ENCODE results near the gene RANBP3.
A peak's percentile ranks its signal among the peaks of the same experiment; 100 is the strongest.

RANBP3 gene

DNA sequence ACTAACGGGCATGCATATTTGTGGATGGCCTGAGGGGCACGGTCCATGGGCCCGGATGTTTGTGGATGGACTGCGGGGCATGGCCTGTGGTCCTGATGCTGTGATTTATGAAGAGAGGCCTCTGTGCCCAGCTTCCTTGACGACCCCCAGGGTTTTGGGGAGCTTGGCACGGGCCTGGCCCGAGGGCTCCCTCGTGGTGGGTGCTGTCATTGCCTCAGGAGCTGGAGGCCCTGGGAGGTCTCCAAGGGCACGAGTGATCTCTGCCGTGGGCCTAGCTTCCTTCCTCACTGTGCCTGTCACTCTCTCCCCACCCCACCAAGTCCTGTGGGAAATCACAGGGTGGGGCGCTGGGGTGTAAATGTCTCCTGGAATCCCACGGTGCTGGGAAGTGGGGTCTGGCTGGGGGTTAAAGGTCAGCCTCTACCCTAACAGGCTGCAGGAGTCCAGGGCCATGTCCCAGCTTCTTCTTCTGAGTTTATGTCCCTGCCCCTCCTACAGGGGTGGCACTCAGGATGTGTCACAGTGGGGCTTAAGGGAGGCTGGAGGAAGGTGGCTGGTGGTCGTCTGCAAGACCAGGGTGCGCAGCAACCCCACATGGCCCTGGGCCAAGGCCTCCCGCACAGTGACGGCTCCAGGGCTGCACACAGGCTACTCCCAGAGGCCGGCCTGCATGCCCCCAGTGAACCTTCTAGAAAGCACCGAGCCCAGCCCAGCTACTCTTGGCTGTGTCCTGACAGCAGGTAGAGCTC is 27.6 kb upstream of the RANBP3 start:
- TF ChIP-seq, protein P1, sequence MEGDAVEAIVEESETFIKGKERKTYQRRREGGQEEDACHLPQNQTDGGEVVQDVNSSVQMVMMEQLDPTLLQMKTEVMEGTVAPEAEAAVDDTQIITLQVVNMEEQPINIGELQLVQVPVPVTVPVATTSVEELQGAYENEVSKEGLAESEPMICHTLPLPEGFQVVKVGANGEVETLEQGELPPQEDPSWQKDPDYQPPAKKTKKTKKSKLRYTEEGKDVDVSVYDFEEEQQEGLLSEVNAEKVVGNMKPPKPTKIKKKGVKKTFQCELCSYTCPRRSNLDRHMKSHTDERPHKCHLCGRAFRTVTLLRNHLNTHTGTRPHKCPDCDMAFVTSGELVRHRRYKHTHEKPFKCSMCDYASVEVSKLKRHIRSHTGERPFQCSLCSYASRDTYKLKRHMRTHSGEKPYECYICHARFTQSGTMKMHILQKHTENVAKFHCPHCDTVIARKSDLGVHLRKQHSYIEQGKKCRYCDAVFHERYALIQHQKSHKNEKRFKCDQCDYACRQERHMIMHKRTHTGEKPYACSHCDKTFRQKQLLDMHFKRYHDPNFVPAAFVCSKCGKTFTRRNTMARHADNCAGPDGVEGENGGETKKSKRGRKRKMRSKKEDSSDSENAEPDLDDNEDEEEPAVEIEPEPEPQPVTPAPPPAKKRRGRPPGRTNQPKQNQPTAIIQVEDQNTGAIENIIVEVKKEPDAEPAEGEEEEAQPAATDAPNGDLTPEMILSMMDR (conservative IDR thresholded peaks at IDR 0.05), result no peak
- H3K27ac ChIP-seq, result no peak overlapping the region

DNA sequence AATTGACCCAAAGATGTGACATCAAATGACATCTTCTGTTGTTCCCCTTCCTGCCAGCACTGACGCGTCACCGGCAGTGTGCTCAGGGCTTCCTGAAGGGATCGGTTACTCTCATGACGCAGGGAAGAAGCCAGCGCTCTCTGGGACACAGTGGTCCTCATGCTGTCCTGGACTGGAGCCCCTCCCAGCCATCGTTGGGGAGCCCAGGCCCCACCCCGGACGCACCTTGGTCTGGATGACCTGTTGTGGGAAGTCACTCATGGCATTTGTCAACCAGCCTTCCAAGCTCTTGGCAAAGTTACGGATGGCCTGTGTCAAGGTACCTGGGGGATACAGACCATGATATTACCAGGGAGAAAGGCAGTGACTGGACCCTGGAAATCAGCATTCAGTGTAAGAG is 26.0 kb upstream of the RANBP3 start:
- TF ChIP-seq, protein P1 (conservative IDR thresholded peaks at IDR 0.05), result no peak
- no peak overlapping the region for H3K27ac ChIP-seq

DNA sequence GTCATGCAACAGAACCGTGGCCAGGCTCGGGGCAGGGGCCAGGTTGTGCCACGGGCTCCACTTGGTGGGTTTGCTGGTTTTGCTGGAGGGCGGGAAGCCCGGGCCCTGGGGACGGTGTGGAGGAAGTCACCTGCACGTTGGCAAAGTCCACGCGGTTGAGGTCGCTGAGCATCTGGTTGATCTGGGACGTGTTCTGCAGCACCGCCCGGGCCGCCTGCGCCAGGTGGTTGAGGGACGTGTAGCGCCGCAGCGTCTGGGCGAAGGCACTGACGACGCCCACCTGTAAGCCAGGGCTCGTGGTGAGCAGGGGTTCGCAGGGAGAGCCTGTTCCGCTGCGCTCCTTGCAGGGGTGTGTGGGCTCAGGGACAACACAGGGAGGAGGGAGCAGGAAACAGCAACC is 24.7 kb upstream of the RANBP3 start:
- H3K27ac ChIP-seq, result no peak overlapping the region
- TF ChIP-seq, protein P1 (conservative IDR thresholded peaks at IDR 0.05), result no peak

DNA sequence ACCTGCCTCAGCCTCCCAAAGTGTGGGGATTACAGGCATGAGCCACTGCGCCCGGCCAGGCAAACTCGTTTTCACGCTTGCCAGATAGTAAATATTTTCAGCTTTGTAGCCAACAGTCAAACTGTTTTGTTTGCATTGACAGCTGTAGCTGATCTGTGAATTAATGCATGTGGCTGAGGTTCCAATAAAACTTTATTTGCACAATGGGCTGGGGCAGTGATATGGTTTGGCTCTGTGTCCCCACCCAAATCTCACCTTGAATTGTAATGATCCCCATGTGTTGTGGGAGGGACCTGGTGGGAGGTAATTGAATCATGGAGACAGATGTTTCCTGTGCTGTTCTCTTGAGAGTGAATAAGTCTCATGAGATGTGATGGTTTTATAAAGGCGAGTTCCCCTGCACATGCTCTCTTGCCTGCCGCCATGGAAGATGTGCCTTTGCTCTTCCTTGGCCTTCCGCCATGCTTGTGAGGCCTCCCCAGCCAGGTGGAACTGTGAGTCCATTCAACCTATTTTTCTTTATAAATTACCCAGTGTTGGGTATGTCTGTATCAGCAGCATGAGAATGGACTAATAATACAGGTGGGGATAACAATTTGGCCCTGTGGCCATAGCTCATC is 22.4 kb upstream of the RANBP3 start:
- no peak overlapping the region for H3K27ac ChIP-seq
- TF ChIP-seq, protein P1 (conservative IDR thresholded peaks at IDR 0.05), result no peak

DNA sequence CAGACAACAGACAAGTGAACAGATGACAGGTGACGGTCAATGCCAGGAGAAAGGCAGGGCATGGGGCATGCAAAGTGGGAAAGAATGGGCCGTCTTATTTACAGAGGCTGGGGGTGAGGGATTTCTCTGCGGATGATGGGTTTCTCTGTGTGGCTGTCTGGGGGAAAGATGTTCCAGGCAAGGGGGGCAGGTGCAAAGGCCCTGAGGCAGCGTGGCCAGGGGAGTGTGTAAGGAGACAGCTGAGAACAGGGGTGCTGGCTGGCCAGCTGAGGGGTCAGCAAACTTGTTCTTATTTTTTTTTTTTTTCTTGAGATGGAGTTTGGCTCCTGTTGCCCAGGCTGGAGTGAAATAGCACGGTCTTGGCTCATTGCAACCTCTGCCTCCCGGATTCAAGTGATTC is 21.8 kb upstream of the RANBP3 start:
- TF ChIP-seq, protein P1 (conservative IDR thresholded peaks at IDR 0.05), result no peak
- no peak overlapping the region for H3K27ac ChIP-seq

DNA sequence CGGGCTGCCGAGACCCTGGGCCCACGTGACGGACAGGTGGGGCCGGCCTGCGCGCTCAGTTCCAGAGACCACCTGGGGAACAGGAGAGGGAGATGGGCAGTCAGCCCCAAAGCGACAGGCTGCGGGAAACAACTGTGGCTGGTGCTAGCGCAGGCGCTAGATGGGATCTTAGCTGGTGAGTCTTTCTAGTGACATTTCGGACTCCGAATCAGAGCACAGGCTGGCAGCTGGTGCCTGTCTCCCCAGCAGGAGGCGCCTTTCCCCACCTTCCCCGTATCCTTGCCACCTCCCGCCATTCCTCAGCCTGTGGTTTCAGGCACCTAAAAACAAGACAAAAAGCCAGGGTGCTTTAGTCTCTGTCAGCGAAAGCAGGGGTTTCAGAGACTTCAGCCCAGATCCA is 19.4 kb upstream of the RANBP3 start:
- TF ChIP-seq, protein P1 (conservative IDR thresholded peaks at IDR 0.05), result peak; percentile 25; the same call in 1 of the 2 replicates

DNA sequence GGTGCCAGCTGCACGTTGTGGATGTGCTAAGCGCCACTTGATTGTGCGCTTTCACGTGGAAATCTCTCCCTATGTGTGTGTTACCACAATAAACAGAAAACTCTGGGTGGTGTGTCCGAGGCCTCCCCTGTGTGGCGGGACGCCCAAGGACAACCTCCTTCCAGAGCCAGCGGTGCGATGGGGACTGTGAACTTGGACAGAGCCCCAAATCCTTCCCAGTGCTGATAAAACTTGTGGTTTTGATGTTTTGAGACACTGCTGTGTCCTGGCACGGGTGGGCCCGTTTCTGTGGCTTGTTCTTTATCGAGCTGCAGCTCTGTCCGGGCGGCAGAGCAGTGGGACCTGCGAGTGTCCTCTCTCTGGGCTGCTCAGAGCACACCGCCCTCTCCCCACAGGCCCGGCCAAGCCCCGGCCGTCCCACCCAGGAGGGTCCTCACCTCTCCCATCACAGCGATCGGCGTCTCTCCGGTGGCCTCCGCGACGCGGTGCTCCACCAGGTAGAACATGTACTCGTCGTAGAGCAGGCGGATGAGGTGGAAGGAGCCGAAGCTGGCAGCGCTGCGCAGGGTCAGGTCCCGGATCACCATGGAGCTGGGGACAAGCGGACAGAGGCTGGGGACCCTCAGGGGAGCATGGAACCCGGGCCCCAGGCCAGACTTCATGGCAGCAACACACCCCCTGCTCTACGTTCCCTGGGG is 18.8 kb upstream of the RANBP3 start:
- TF ChIP-seq, protein P1 (conservative IDR thresholded peaks at IDR 0.05), result no peak
- H3K27ac ChIP-seq, result no peak overlapping the region

More for the DNA sequence above, 19.4 kb upstream of the RANBP3 start:
- no peak overlapping the region for H3K27ac ChIP-seq

Measured in VCaP (cell line).